Measurements from ENCODE around the gene PIGW. TPM values are rescaled to one million over a fixed set of nuclear protein-coding genes. Genes with fewer than 3 reads are reported as not detected.

Gene PIGW
- total RNA-seq, 1 experiment from 2014 or later = 21.7 TPM

DNA sequence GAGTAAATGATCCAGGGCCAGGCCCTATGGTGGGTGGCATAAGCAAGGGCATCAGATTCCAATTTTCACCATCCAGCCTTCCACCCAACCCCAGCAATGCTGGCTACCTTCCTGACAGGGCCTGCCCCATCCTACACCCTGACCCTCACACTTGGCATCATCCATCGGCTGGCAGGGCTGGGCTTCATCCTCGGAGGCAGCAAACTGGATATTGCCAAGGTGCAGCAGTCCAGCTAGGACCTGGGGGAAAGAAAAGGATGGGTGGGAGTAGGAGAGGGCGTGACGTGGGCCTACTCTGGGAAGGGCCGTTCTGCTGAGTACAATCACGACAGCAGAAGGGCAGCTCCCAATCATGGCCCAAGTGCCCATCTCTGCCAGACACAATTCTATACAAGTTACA, 23.6 kb upstream of the PIGW start:
- ChIA-PET POLR2A (no interaction called here), CTCF (no interaction called here)
- Mint-ChIP-seq H3K9me3 (no peaks in the 10 kb centered on the region), H3K27ac (no peak overlapping the region), H3K4me3 (no peak overlapping the region), H3K36me3 (peaks cover 84% of the 10 kb centered on the region), H3K4me1 (no peaks in the 10 kb centered on the region), H3K27me3 (ENCODE audit: low read depth) (no peaks in the 10 kb centered on the region)
- no peak for TF ChIP-seq JUN (CRISPR knock-in tag; IDR thresholded peaks at IDR 0.05)
- DNase-seq (ENCODE audit: low spot score) (no peak), ATAC-seq (no peak)

DNA sequence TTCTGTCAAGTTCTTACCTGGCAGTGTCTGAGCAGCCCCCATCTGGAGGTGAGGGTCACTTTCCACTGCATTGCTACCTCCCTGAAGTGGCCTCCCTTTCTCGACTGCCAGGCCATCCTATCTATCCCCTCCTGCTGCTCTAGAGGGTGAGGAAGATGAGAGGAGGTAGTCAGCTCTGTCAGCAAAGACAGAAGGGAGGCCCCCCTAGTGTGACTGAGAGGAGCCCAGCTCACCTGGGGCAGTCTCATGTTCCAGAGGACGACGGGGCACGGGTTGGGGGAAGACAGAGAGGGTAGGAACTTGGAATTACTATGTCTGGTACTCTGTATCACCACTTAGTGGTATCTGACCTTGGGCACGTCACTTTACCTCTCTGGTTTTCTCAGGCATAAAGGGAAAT, 22.1 kb upstream of the PIGW start:
- DNase-seq (ENCODE audit: low spot score) (no peak), ATAC-seq (no peak)
- POLR2A ChIA-PET = no interaction called here
- Mint-ChIP-seq H3K4me1 (no peaks in the 10 kb centered on the region), H3K4me3 (no peak overlapping the region), H3K36me3 (peaks cover 81% of the 10 kb centered on the region), H3K27ac (no peak overlapping the region), H3K27me3 (ENCODE audit: low read depth) (no peaks in the 10 kb centered on the region), H3K9me3 (no peaks in the 10 kb centered on the region)
- TF ChIP-seq ATF1 (CRISPR knock-in tag; IDR thresholded peaks at IDR 0.05) (no peak), ZNF232 (CRISPR knock-in tag; IDR thresholded peaks at IDR 0.05) (no peak), EMX1 (CRISPR knock-in tag; IDR thresholded peaks at IDR 0.05) (no peak), ATF3 (CRISPR knock-in tag; conservative IDR thresholded peaks at IDR 0.05) (no peak), AFF4 (CRISPR knock-in tag; IDR thresholded peaks at IDR 0.05; ENCODE audit: borderline replicate concordance) (no peak), OVOL2 (CRISPR knock-in tag; IDR thresholded peaks at IDR 0.05; ENCODE audit: borderline replicate concordance) (no peak), MXD4 (CRISPR knock-in tag; IDR thresholded peaks at IDR 0.05; ENCODE audit: borderline replicate concordance) (no peak), ZNF138 (CRISPR knock-in tag; conservative IDR thresholded peaks at IDR 0.05) (no peak), ZNF416 (CRISPR knock-in tag; IDR thresholded peaks at IDR 0.05) (no peak), ERG (CRISPR knock-in tag; IDR thresholded peaks at IDR 0.05) (no peak)
- TF ChIP-seq, protein P1, sequence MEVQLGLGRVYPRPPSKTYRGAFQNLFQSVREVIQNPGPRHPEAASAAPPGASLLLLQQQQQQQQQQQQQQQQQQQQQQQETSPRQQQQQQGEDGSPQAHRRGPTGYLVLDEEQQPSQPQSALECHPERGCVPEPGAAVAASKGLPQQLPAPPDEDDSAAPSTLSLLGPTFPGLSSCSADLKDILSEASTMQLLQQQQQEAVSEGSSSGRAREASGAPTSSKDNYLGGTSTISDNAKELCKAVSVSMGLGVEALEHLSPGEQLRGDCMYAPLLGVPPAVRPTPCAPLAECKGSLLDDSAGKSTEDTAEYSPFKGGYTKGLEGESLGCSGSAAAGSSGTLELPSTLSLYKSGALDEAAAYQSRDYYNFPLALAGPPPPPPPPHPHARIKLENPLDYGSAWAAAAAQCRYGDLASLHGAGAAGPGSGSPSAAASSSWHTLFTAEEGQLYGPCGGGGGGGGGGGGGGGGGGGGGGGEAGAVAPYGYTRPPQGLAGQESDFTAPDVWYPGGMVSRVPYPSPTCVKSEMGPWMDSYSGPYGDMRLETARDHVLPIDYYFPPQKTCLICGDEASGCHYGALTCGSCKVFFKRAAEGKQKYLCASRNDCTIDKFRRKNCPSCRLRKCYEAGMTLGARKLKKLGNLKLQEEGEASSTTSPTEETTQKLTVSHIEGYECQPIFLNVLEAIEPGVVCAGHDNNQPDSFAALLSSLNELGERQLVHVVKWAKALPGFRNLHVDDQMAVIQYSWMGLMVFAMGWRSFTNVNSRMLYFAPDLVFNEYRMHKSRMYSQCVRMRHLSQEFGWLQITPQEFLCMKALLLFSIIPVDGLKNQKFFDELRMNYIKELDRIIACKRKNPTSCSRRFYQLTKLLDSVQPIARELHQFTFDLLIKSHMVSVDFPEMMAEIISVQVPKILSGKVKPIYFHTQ (CRISPR knock-in tag; IDR thresholded peaks at IDR 0.05) = no peak
- CTCF ChIA-PET = no interaction called here

- POLR2A ChIA-PET = interaction anchor here (0.9 to 1.2 kb wide), 2 partner anchors 10 to 41 kb away, joined by 3 to 4 read pairs; no protein-coding TSS in a partner anchor
- peaks cover 74% of the 10 kb centered on the region for H3K36me3 Mint-ChIP-seq
- CTCF ChIA-PET = interaction anchor here (2.9 kb wide), 1 partner anchor 19 kb away, joined by 12 read pairs; the partner anchor contains the start of genes MYO19 and PIGW
- ATAC-seq (no peak), DNase-seq (ENCODE audit: low spot score) (no peak)
- no peaks in the 10 kb centered on the region for H3K4me1 Mint-ChIP-seq
- no peaks in the 10 kb centered on the region for H3K27me3 Mint-ChIP-seq (ENCODE audit: low read depth)
- no peaks in the 10 kb centered on the region for H3K9me3 Mint-ChIP-seq
- no peak overlapping the region for H3K27ac Mint-ChIP-seq
- TF ChIP-seq NR3C1 (CRISPR knock-in tag; conservative IDR thresholded peaks at IDR 0.05; ENCODE audit: low read depth) (no peak), ZNF317 (CRISPR knock-in tag; IDR thresholded peaks at IDR 0.05; ENCODE audit: borderline replicate concordance, low read depth) (no peak), NFATC4 (CRISPR knock-in tag; IDR thresholded peaks at IDR 0.05) (no peak), SOX15 (CRISPR knock-in tag; IDR thresholded peaks at IDR 0.05) (no peak), TCF7 (CRISPR knock-in tag; IDR thresholded peaks at IDR 0.05; ENCODE audit: low read depth) (no peak), RELA (CRISPR knock-in tag; IDR thresholded peaks at IDR 0.05; ENCODE audit: borderline replicate concordance) (no peak), ZNF423 (CRISPR knock-in tag; IDR thresholded peaks at IDR 0.05) (no peak)
- TF ChIP-seq, protein P2, sequence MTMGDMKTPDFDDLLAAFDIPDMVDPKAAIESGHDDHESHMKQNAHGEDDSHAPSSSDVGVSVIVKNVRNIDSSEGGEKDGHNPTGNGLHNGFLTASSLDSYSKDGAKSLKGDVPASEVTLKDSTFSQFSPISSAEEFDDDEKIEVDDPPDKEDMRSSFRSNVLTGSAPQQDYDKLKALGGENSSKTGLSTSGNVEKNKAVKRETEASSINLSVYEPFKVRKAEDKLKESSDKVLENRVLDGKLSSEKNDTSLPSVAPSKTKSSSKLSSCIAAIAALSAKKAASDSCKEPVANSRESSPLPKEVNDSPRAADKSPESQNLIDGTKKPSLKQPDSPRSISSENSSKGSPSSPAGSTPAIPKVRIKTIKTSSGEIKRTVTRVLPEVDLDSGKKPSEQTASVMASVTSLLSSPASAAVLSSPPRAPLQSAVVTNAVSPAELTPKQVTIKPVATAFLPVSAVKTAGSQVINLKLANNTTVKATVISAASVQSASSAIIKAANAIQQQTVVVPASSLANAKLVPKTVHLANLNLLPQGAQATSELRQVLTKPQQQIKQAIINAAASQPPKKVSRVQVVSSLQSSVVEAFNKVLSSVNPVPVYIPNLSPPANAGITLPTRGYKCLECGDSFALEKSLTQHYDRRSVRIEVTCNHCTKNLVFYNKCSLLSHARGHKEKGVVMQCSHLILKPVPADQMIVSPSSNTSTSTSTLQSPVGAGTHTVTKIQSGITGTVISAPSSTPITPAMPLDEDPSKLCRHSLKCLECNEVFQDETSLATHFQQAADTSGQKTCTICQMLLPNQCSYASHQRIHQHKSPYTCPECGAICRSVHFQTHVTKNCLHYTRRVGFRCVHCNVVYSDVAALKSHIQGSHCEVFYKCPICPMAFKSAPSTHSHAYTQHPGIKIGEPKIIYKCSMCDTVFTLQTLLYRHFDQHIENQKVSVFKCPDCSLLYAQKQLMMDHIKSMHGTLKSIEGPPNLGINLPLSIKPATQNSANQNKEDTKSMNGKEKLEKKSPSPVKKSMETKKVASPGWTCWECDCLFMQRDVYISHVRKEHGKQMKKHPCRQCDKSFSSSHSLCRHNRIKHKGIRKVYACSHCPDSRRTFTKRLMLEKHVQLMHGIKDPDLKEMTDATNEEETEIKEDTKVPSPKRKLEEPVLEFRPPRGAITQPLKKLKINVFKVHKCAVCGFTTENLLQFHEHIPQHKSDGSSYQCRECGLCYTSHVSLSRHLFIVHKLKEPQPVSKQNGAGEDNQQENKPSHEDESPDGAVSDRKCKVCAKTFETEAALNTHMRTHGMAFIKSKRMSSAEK (CRISPR knock-in tag; IDR thresholded peaks at IDR 0.05; ENCODE audit: borderline replicate concordance) = no peak
- no peak overlapping the region for H3K4me3 Mint-ChIP-seq
Measured at GRCh38 chr17:36514856-36515255, 19.9 kb upstream of the PIGW start.

Measured in WTC11 (cell line).